Measurements from ENCODE around the gene POLR1C.
A peak's percentile ranks its signal among the peaks of the same experiment; 100 is the strongest.
"Not testable (repeated sequence)": the region's sequence is repeated elsewhere in the genome, so short reads cannot be mapped to it uniquely, and the experiment has no call there.

The POLR1C gene

DNA sequence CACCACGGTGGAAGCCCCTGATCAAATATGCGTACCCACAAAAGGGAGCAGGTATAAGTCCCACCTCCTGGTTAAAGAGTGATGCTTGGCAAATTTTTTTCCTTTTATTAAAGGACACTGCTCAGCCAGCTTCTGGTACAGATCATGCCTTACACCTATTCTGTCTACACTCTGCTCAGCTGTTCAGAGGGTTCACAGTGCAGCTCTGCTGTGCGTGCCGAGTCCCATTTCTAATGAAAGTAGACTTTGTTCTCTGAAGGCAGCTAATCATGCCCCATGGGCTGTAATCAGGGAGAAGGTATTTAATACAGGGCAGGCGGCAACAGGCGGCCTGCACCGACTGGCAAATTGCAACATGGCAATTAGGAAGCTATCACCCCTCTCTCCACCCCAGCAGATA is 23.1 kb upstream of the POLR1C start:
- no peak for DNase-seq

DNA sequence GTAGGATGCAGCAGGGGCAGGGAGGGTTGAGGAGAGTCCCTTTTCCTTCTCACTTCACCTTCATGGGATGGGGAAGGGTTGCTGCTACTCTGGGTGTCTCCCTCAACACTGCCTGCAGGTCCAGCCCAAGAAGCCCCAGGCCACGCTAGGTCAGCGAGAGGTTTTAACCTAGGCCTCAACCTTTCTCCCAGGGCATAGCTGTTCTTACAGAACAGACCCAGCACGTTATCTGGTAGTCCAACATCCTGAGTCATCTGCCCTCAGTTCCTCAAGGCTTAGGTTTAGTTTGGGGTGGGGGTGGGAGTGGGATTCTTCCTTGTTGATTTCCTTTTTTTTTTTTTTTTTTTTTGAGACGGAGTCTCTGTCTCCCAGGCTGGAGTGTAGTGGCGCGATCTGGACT is 22.6 kb upstream of the POLR1C start:
- no peak for DNase-seq

GRCh38 chr6:43494766-43495165 is 22.1 kb upstream of the POLR1C start:
- DNase-seq, result no peak

DNA sequence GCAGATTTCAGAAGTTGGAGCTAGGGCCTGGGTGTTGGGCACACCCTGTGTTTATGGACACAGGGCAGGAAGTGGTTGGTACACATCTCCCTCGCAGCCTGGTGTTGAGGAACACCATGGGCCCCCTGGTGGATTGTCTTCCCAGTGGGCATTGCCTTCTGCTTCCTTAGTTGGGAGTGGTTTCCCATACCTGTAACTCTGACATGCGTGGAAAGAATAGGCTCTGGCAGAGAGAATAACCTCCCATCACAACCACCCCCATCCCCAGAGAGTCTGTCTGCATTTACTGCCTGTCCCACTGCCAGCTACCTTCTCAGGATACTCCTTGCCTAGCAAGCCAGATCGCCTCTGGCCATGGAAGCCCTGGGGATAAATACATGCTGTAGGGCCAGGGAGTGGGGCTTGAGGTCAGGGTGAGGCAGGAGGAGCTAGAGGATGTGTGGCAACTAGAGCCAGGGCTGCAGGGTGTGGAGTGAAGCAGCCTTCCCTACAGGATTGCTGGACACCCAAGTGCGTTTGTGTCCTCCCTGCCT is 21.4 kb upstream of the POLR1C start:
- no peak for DNase-seq

- no peak for DNase-seq
These were observed 20.3 kb upstream of the POLR1C start for GRCh38 chr6:43496370-43497128.

GRCh38 chr6:43497129-43497396 is 19.8 kb upstream of the POLR1C start:
- no peak for DNase-seq

DNA sequence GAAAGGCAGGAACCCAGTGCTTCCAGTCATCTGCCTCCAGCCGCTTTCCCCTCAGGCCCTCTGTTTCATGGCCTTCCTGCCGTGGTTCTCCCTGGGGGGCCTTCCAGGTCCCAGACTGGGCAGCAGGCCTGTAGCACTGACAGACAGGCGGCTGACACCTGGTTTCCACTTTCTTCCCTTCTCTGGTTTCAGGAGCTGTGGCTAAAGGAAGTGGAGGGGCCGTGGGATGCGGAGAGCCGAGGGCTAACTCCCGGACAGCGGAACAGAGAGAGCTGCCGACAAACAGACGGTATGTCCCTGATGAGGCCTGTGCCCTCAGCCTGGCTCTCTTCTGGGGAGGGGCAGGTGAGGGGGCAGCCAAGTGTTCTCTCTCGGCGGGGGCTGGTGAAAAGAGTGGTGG is 19.2 kb upstream of the POLR1C start:
- DNase-seq, result no peak

- not testable (repeated sequence) for DNase-seq
These were observed 18.6 kb upstream of the POLR1C start for GRCh38 chr6:43498291-43498690.

DNA sequence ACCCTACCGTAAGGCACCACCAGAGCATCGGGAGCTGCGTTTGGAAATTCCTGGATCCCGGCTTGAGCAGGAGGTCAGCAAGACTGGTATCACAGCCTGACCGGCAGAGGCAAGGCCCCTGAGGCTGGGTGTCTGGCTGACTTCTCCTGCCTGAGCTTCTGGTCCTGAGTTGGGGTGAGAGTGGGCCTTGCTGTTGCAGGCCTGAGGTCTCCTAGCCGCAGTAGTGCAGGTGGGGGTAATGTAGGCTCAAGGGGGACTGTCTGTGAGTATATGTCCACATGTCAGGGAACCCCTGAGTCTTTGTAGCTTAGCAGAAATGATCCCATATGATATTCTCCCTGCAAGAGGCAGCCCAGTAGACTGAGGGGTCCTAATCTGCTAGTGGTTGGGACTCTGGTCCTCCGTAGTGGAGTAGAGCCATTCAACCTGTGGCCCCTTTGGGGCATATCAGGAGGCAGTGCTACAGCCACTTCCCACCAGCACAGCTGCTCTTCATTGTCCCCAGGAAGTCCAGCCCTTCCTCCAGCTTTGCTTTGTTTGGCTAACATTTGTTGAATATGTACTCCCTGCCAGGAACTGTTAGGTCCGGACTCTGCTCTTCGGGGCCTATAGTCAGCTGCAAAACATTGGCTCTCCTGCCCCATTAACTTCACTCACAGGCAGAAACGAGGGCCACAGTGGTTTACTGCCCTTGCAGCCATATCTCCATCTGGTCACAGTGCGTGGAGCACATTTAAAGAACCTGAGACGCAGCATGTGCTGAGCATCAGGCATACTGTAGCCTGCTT is 17.7 kb upstream of the POLR1C start:
- DNase-seq, result no peak

- DNase-seq, result no peak
These were observed 16.0 kb upstream of the POLR1C start for GRCh38 chr6:43500921-43501320.

- no peak for DNase-seq
These were observed 14.2 kb upstream of the POLR1C start for GRCh38 chr6:43502666-43503065.

DNA sequence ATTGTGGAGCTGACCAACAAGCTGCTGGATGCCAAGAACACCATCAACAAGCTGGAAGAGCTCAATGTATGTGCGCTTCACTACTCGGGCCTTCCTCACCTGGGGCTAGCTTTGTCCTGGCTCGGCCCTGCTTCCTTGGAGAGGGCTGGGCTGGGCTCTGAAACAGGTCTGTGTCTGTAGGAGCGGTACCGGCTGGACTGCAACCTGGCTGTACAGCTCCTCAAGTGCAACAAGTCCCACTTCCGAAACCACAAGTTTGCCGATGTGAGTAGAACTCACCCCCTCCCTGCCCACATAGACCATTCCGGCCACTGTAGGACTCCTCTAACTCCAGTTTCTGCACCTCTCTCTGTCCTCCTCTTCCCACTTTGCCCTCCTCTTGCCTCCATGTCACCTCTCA is 13.4 kb upstream of the POLR1C start:
- no peak for DNase-seq

- no peak for DNase-seq
These were observed 11.9 kb upstream of the POLR1C start for GRCh38 chr6:43504756-43505593.

DNA sequence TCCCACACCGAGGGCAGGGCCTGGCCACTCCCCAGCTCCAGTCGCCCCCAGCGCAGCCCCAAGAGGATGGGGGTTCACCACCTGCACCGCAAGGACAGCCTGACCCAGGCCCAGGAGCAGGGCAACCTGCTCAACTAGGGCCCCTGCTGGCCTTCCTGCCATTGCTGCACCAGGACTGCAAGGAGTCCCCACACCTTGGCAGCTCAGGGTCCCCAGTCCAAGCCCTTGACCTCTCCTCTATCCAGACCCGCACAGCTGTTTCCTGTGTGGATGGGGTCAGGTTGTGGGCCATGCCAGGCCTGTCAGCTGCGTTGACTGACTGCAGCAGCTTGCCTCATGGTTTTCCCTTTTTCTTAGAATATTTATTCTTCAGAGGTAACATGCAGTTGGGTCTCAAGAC is 11.2 kb upstream of the POLR1C start:
- DNase-seq, result no peak

- DNase-seq, result no peak
These were observed 10.7 kb upstream of the POLR1C start for GRCh38 chr6:43506171-43506570.

GRCh38 chr6:43506667-43507471 is 10.0 kb upstream of the POLR1C start:
- DNase-seq, result peak; percentile 76

DNA sequence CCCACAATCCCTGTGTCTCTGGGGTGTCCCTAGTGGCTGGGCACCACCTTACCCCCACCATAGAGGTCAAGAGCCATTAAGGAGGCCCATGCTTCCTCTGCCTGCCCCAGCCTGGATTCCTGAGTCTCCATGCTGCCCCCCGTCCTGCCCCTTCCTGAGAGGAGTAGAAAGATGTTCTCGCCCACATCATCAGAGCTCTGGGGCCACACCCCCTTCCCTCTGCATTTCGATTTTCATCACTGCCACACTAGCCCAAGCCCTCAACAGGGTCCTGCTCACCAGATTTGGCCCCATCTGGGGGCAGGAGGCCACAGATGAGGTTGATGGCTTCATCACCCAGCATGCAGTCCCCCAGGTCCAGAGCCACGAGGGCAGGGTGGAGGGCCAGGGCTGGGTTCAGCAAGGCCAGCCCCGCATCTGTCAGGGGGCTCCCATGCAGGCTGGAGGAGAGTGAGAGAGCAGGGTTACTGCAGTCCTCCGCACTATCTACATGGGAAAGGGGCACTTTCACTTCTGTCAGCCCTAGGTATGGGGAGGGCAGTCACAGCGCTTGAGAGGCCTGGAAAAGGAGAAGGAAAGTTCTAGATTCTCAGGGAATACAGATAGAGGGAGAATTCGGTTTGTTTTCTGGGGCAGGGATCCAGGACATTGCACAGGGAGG is 8.3 kb upstream of the POLR1C start:
- no peak for DNase-seq

- no peak for DNase-seq
These were observed 7.5 kb upstream of the POLR1C start for GRCh38 chr6:43509142-43509983.

- peak; percentile 64 for DNase-seq
These were observed 6.7 kb upstream of the POLR1C start, which contains the start of gene LRRC73 for GRCh38 chr6:43509984-43510826. Gene LRRC73, minus strand, starts transcription at chr6:43510346. Its CDS starts 561 bp downstream, at chr6:43509785.

DNA sequence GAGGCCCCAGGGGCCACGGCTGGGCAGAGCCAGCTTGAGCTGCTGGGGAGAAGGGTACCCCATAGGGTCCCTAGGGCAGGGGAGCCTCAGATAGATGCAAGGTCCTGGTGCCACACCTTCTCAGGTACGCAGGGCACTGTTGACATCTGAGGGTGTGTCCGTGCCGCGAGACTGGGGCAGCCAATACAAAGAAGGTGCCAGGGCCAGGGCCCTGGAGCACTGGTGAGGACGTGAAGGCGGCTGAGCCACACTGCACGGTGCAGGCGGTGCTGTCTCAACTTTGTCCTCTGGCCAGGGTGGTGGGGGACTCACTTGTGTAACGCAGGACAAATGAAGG is 6.1 kb upstream of the POLR1C start:
- no peak for DNase-seq

All from activated T-cell treated with anti-CD3 and anti-CD28 coated beads for 4 hours (primary cell).